H7 (cell line): Measurements from ENCODE around the gene MRPL44. TPM values are rescaled to one million over a fixed set of nuclear protein-coding genes. Genes with fewer than 3 reads are reported as not detected.

Experiments used
- DNase-seq: peaks from one replicate; pipeline ENCODE4 v3.0.0; 2012
- H3K27me3 ChIP-seq: 2 replicates; pipeline ENCODE4 v1.6.0; 2011; ENCODE audit warnings: mild to moderate bottlenecking, low read length; ENCODE audit not compliant: control insufficient read depth, insufficient read depth
- H3K36me3 ChIP-seq: replicated peaks from 2 replicates; pipeline ENCODE4 v1.5.1; 2011; ENCODE audit warnings: low read length; ENCODE audit not compliant: control insufficient read depth, insufficient read depth
- H3K4me3 ChIP-seq: 2 replicates; pipeline ENCODE4 v1.5.1; 2011; ENCODE audit warnings: low read depth, mild to moderate bottlenecking, control low read depth, low read length, moderate library complexity; ENCODE audit not compliant: insufficient read depth
- total RNA-seq: library from RNA; depleted of rRNA; stranded (reverse); fragments of >200 nt; shearing (Covaris generic); gene quantifications from 2 replicates; pipeline ENCODE4 v1.2.3, GENCODE V29; 2014

MRPL44 gene
- total RNA-seq, 1 experiment from 2014 or later, result 80.7 TPM

GRCh38 chr2:223973606-223974005 is 16.3 kb downstream of the MRPL44 start:
- Histone ChIP-seq H3K27me3 (no peaks in the 10 kb centered on the region), H3K4me3 (no peak overlapping the region), H3K36me3 (no peaks in the 10 kb centered on the region)
- DNase-seq, result no peak

- no peak overlapping the region for H3K4me3 ChIP-seq
- no peaks in the 10 kb centered on the region for H3K27me3 ChIP-seq
- H3K36me3 ChIP-seq, result 0 out of 2 replicates have a peak, but pooled peaks cover 1% of the 10 kb centered on the region
- no peak for DNase-seq
Measured at GRCh38 chr2:223976635-223977226, 19.5 kb downstream of the MRPL44 start.

- H3K36me3 ChIP-seq, result 0 out of 2 replicates have a peak, but pooled peaks cover 1% of the 10 kb centered on the region
- no peak for DNase-seq
- no peak overlapping the region for H3K4me3 ChIP-seq
Measured at GRCh38 chr2:223978451-223978850, 21.2 kb downstream of the MRPL44 start.

GRCh38 chr2:223979730-223980396 is 22.6 kb downstream of the MRPL44 start:
- Histone ChIP-seq H3K27me3 (no peaks in the 10 kb centered on the region), H3K4me3 (no peak overlapping the region), H3K36me3 (peaks cover 3% of the 10 kb centered on the region; the same call in 1 of the 2 replicates)
- no peak for DNase-seq

More at GRCh38 chr2:223978451-223978850, 21.2 kb downstream of the MRPL44 start:
- no peaks in the 10 kb centered on the region for H3K27me3 ChIP-seq

GRCh38 chr2:223980397-223980735 is 23.1 kb downstream of the MRPL44 start:
- Histone ChIP-seq H3K27me3 (no peaks in the 10 kb centered on the region), H3K36me3 (peaks cover 3% of the 10 kb centered on the region; the same call in 1 of the 2 replicates)
- no peak for DNase-seq

GRCh38 chr2:223980803-223981202 is 23.5 kb downstream of the MRPL44 start:
- DNase-seq, result no peak
- peaks cover 3% of the 10 kb centered on the region; the same call in 1 of the 2 replicates for H3K36me3 ChIP-seq
- no peak overlapping the region for H3K4me3 ChIP-seq
- no peaks in the 10 kb centered on the region for H3K27me3 ChIP-seq

More at GRCh38 chr2:223980397-223980735, 23.1 kb downstream of the MRPL44 start:
- H3K4me3 ChIP-seq, result no peak overlapping the region

- H3K36me3 ChIP-seq, result peaks cover 3% of the 10 kb centered on the region; the same call in 1 of the 2 replicates
- H3K27me3 ChIP-seq, result no peaks in the 10 kb centered on the region
- no peak for DNase-seq
- no peak overlapping the region for H3K4me3 ChIP-seq
Measured at GRCh38 chr2:223981241-223981640, 24.0 kb downstream of the MRPL44 start.

GRCh38 chr2:223989206-223989855 is 32.1 kb downstream of the MRPL44 start:
- DNase-seq, result no peak

GRCh38 chr2:223989856-223990232 is 32.6 kb downstream of the MRPL44 start:
- no peaks in the 10 kb centered on the region for H3K36me3 ChIP-seq

More at GRCh38 chr2:223989206-223989855, 32.1 kb downstream of the MRPL44 start:
- Histone ChIP-seq H3K36me3 (peaks cover 2% of the 10 kb centered on the region; the same call in 1 of the 2 replicates), H3K4me3 (no peak overlapping the region), H3K27me3 (no peaks in the 10 kb centered on the region)

GRCh38 chr2:223991611-223992010 is 34.3 kb downstream of the MRPL44 start:
- H3K36me3 ChIP-seq, result no peaks in the 10 kb centered on the region
- H3K27me3 ChIP-seq, result no peaks in the 10 kb centered on the region
- no peak for DNase-seq
- no peak overlapping the region for H3K4me3 ChIP-seq

More at GRCh38 chr2:223989856-223990232, 32.6 kb downstream of the MRPL44 start:
- Histone ChIP-seq H3K4me3 (no peak overlapping the region), H3K27me3 (no peaks in the 10 kb centered on the region)
- DNase-seq, result peak; percentile 36

- Histone ChIP-seq H3K4me3 (no peak overlapping the region), H3K27me3 (no peaks in the 10 kb centered on the region), H3K36me3 (no peaks in the 10 kb centered on the region; the same call in 1 of the 2 replicates)
- DNase-seq, result peak; percentile 76
Measured at GRCh38 chr2:223993634-223994232, 36.5 kb downstream of the MRPL44 start.

GRCh38 chr2:223994562-223995162 is 37.4 kb downstream of the MRPL44 start:
- Histone ChIP-seq H3K36me3 (no peaks in the 10 kb centered on the region; the same call in 1 of the 2 replicates), H3K4me3 (no peak overlapping the region), H3K27me3 (no peaks in the 10 kb centered on the region)
- DNase-seq, result no peak

- Histone ChIP-seq H3K4me3 (no peak overlapping the region), H3K27me3 (no peaks in the 10 kb centered on the region), H3K36me3 (no peaks in the 10 kb centered on the region; the same call in 1 of the 2 replicates)
- no peak for DNase-seq
Measured at GRCh38 chr2:223995569-223995968, 38.3 kb downstream of the MRPL44 start.

GRCh38 chr2:223996391-223996790 is 39.1 kb downstream of the MRPL44 start:
- Histone ChIP-seq H3K27me3 (no peaks in the 10 kb centered on the region), H3K36me3 (no peaks in the 10 kb centered on the region; the same call in 1 of the 2 replicates)

More at GRCh38 chr2:223996391-223996790, 39.1 kb downstream of the MRPL44 start:
- no peak for DNase-seq
- H3K4me3 ChIP-seq, result no peak overlapping the region
